ENCODE measurements around the gene SMAD6. TPM values are rescaled to one million over a fixed set of nuclear protein-coding genes. Genes with fewer than 3 reads are reported as not detected.

The SMAD6 gene
- total and polyA plus RNA-seq, 12 donors, result 1.9 to 31.9 (median 7.4) TPM

DNA sequence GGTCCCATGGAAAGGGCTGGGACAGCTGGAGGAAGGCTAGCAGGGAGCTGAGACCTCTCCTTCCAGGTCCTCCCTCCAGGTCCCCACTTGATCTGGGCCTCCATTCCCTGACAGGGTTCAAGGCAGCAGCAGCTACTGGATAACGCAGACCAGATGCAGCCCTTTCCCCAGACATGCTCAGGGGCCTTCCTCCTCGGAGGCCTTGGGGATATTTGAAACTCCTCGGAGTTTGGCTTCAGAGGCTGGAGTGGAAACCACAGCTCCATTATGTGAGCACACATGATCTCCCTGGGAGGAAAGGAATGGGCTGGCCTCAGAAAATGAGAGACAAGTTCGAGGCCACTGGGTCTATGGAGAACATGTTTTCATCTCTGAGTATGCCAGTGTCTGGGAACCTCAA, 119.3 kb downstream of the SMAD6 start:
- no peak for DNase-seq
- TF ChIP-seq, protein P1, sequence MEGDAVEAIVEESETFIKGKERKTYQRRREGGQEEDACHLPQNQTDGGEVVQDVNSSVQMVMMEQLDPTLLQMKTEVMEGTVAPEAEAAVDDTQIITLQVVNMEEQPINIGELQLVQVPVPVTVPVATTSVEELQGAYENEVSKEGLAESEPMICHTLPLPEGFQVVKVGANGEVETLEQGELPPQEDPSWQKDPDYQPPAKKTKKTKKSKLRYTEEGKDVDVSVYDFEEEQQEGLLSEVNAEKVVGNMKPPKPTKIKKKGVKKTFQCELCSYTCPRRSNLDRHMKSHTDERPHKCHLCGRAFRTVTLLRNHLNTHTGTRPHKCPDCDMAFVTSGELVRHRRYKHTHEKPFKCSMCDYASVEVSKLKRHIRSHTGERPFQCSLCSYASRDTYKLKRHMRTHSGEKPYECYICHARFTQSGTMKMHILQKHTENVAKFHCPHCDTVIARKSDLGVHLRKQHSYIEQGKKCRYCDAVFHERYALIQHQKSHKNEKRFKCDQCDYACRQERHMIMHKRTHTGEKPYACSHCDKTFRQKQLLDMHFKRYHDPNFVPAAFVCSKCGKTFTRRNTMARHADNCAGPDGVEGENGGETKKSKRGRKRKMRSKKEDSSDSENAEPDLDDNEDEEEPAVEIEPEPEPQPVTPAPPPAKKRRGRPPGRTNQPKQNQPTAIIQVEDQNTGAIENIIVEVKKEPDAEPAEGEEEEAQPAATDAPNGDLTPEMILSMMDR (IDR thresholded peaks at IDR 0.05), result no peak
- no peak for TF ChIP-seq POLR2A (IDR thresholded peaks at IDR 0.05)
- Histone ChIP-seq H3K4me3 (no peak overlapping the region), H3K9me3 (replicated peaks in 1 of 3) (no peaks in the 10 kb centered on the region), H3K36me3 (replicated peaks in 1 of 2) (no peaks in the 10 kb centered on the region), H3K4me1 (replicated peaks in 1 of 2) (no peaks in the 10 kb centered on the region), H3K27me3 (no peaks in the 10 kb centered on the region), H3K27ac (no peak overlapping the region)
- intact Hi-C loops (cut with DNase I), result no loop called here
- WGBS, 4 donors, result 77 to 88% (median 86%) methylated on average over 4 of the region's 4 CpGs

DNA sequence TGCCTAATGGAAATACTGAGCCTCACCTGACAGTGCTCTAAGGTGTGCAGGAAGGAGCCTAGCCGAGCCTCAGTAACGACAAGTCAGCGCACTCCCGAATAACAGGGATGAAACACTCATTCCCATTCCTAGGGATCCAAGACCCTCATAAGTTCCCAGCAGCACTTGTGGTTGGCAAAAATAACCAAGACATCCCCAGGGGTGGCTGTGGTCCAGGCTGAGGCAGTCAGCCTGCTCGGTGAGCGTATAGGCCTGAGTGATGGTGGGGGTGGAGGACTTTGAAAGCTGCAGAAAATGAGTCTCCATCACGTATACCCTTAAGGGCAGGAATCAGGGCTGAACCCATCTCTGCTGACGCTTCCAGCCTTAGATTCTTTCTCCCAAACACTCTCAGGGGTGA, 120.1 kb downstream of the SMAD6 start:
- no peak overlapping the region for H3K4me3 ChIP-seq
- no peak for DNase-seq
- no peaks in the 10 kb centered on the region for H3K4me1 ChIP-seq (replicated peaks in 1 of 2)
- no peaks in the 10 kb centered on the region for H3K36me3 ChIP-seq (replicated peaks in 1 of 2)
- H3K27ac ChIP-seq, result no peak overlapping the region
- intact Hi-C loops (cut with DNase I), result no loop called here
- 90 to 95% (median 93%) methylated on average over 6 to 8 of the region's 8 CpGs for WGBS, 4 donors
- no peak for TF ChIP-seq POLR2A (IDR thresholded peaks at IDR 0.05)
- TF ChIP-seq, protein P1 (IDR thresholded peaks at IDR 0.05), result no peak
- no peaks in the 10 kb centered on the region for H3K9me3 ChIP-seq (replicated peaks in 1 of 3)
- no peaks in the 10 kb centered on the region for H3K27me3 ChIP-seq

DNA sequence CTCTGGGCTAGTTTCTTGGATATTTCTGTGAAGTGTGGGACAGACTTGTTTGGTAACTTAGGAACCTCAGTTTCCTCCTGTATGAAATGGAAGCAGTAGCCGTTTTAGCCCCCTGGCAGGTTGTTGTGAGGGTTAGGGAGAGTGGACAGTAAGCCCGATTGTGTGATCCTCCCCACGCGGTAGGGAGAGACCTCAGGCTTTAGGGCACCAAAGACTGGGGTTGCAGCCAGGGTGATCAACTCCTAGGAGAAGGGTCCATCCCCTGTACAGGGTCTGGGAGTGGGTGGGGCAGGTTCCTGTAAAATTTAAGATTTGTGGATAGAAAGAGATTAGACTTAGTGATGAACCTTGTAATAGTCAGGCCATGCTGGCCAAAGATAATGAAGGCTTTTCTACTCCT, 120.5 kb downstream of the SMAD6 start:
- DNase-seq, result no peak
- H3K4me1 ChIP-seq (replicated peaks in 1 of 2), result no peaks in the 10 kb centered on the region
- no peak for TF ChIP-seq POLR2A (IDR thresholded peaks at IDR 0.05)
- TF ChIP-seq, protein P1 (IDR thresholded peaks at IDR 0.05), result no peak
- no peaks in the 10 kb centered on the region for H3K36me3 ChIP-seq (replicated peaks in 1 of 2)
- H3K9me3 ChIP-seq (replicated peaks in 1 of 3), result no peaks in the 10 kb centered on the region
- H3K27ac ChIP-seq, result no peak overlapping the region
- intact Hi-C loops (cut with DNase I), result no loop called here
- H3K4me3 ChIP-seq, result no peak overlapping the region
- no peaks in the 10 kb centered on the region for H3K27me3 ChIP-seq
- WGBS, 4 donors, result 43 to 91% (median 80%) methylated on average over 1 to 4 of the region's 4 CpGs

DNA sequence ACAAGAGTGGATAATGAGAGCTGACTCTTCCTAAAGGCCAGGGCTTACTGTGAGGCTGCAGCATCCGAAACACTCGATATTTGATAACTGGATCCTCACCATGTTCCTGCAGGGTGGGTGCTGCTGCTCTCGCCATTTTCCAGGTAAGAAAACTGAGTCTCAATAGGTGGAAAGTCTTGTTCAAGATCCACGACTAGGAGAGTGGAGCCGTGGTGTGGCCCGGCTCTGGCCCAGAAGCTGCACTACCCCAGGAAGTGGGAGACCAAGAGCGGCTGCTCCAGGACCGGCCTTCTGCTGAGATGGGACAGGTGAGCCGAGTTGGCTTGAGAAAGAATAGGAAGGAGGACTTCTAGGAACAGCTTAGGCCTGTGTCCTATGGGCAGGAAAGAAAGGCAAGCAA, 121.6 kb downstream of the SMAD6 start:
- H3K9me3 ChIP-seq (replicated peaks in 1 of 3), result no peaks in the 10 kb centered on the region
- WGBS, 4 donors, result 93 to 97% (median 93%) methylated on average over 9 of the region's 9 CpGs
- H3K4me3 ChIP-seq, result no peak overlapping the region
- no peaks in the 10 kb centered on the region for H3K27me3 ChIP-seq
- H3K27ac ChIP-seq, result no peak overlapping the region
- intact Hi-C loops (cut with DNase I), result no loop called here
- DNase-seq, result no peak
- no peak for TF ChIP-seq POLR2A (IDR thresholded peaks at IDR 0.05)
- TF ChIP-seq, protein P1 (IDR thresholded peaks at IDR 0.05), result no peak
- H3K36me3 ChIP-seq (replicated peaks in 1 of 2), result no peaks in the 10 kb centered on the region
- no peaks in the 10 kb centered on the region for H3K4me1 ChIP-seq (replicated peaks in 1 of 2)
